Measurements from ENCODE around the gene PLXNB3. TPM values are rescaled to one million over a fixed set of nuclear protein-coding genes. Genes with fewer than 3 reads are reported as not detected.

Gene PLXNB3
- total and polyA plus RNA-seq, 4 donors, result 0.11 to 0.69 (median 0.46) TPM

DNA sequence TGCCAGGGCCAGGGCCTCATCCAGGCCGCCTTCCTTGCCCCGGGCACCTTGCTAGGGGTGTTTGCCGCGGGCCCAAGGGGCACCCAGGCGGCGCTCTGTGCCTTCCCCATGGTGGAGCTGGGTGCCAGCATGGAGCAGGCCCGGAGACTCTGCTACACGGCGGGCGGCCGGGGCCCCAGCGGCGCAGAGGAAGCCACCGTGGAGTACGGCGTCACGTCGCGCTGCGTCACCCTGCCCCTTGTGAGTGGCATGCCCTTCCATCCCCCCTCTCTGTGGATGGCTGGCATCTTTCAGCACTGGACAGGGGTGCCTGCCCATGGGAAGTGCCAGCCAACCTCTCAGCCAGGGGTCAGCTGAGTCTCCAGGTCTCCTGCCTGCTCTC, 3.6 kb downstream of the PLXNB3 start:
- Histone ChIP-seq H3K4me1 (ENCODE audit: control insufficient read depth in 4 of 4, insufficient read depth in 4 of 4, low read length in 3 of 4) (peaks cover 0 to 7% (median 0%) of the 10 kb centered on the region in 4 donors), H3K4me3 (ENCODE audit: low read depth in 1 of 3, low read length in 3 of 3) (no peak overlapping the region), H3K9me3 (ENCODE audit: control insufficient read depth in 4 of 4, low read length in 3 of 4) (no peaks in the 10 kb centered on the region), H3K27ac (ENCODE audit: low read depth in 1 of 2, low read length in 2 of 2) (no peak overlapping the region), H3K36me3 (ENCODE audit: control insufficient read depth in 4 of 4, insufficient read depth in 3 of 4, low read depth in 1 of 4, low read length in 3 of 4) (no peaks in the 10 kb centered on the region), H3K27me3 (ENCODE audit: control insufficient read depth in 4 of 4, insufficient read depth in 4 of 4, low read length in 3 of 4) (no peaks in the 10 kb centered on the region), H3K9ac (ENCODE audit: low read depth in 1 of 2, low read length in 2 of 2) (no peak overlapping the region)
- no peak for TF ChIP-seq FOXA1 (IDR thresholded peaks at IDR 0.05)
- TF ChIP-seq RAD21 (IDR thresholded peaks at IDR 0.05), result no peak
- TF ChIP-seq, protein P1, sequence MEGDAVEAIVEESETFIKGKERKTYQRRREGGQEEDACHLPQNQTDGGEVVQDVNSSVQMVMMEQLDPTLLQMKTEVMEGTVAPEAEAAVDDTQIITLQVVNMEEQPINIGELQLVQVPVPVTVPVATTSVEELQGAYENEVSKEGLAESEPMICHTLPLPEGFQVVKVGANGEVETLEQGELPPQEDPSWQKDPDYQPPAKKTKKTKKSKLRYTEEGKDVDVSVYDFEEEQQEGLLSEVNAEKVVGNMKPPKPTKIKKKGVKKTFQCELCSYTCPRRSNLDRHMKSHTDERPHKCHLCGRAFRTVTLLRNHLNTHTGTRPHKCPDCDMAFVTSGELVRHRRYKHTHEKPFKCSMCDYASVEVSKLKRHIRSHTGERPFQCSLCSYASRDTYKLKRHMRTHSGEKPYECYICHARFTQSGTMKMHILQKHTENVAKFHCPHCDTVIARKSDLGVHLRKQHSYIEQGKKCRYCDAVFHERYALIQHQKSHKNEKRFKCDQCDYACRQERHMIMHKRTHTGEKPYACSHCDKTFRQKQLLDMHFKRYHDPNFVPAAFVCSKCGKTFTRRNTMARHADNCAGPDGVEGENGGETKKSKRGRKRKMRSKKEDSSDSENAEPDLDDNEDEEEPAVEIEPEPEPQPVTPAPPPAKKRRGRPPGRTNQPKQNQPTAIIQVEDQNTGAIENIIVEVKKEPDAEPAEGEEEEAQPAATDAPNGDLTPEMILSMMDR (IDR thresholded peaks at IDR 0.05; ENCODE audit: low read depth, low read length, missing input control), result no peak
- TF ChIP-seq, protein P2, sequence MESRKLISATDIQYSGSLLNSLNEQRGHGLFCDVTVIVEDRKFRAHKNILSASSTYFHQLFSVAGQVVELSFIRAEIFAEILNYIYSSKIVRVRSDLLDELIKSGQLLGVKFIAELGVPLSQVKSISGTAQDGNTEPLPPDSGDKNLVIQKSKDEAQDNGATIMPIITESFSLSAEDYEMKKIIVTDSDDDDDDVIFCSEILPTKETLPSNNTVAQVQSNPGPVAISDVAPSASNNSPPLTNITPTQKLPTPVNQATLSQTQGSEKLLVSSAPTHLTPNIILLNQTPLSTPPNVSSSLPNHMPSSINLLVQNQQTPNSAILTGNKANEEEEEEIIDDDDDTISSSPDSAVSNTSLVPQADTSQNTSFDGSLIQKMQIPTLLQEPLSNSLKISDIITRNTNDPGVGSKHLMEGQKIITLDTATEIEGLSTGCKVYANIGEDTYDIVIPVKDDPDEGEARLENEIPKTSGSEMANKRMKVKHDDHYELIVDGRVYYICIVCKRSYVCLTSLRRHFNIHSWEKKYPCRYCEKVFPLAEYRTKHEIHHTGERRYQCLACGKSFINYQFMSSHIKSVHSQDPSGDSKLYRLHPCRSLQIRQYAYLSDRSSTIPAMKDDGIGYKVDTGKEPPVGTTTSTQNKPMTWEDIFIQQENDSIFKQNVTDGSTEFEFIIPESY (IDR thresholded peaks at IDR 0.05), result no peak
- TF ChIP-seq GABPA (IDR thresholded peaks at IDR 0.05 in 1 of 2, conservative IDR thresholded peaks at IDR 0.05 in 1 of 2), result no peak
- TF ChIP-seq SP1 (IDR thresholded peaks at IDR 0.05), result no peak
- TF ChIP-seq JUND (IDR thresholded peaks at IDR 0.05), result no peak
- no peak for TF ChIP-seq HNF4A (conservative IDR thresholded peaks at IDR 0.05)
- no peak for DNase-seq (ENCODE audit: low spot score)
- WGBS, result 94% methylated on average over 20 of the region's 20 CpGs

DNA sequence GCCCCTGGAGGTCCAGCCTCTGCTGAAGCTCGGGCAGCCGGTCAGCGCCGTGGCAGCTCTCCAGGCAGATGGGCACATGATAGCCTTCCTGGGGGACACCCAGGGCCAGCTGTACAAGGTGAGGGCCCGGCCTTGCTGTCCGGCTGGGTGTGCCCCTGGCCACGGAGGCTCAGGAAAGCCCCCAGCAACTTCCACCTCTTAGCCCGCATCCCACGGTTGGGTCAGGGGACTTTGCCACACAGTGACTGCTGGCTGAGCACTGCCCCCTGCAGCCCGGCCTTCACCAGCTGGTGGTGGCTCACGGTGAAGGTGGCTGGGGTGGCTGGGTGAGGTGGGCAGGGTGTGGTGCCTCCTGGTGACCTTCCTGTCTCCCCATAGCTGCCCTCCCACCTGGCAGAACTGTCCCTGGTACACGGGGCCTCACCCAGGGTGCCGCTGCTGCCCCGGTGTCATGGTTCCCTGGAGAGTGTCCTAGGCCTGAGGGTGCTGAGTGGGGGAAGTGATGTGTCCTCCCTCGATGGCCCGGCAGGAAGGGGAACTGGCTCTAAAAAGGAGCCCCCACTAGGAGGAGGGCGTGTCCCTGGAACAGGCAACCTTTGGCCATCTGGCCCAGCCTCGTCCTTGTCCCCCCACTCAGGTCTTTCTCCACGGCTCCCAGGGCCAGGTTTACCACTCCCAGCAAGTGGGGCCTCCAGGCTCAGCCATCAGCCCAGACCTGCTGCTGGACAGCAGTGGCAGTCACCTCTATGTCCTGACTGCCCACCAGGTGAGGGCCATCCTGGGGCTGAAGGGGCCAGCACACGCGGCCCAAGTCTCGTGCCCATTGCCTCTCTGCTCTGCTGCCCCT, 4.5 kb downstream of the PLXNB3 start:
- Histone ChIP-seq H3K36me3 (ENCODE audit: control insufficient read depth in 4 of 4, insufficient read depth in 3 of 4, low read depth in 1 of 4, low read length in 3 of 4) (no peaks in the 10 kb centered on the region), H3K27me3 (ENCODE audit: control insufficient read depth in 4 of 4, insufficient read depth in 4 of 4, low read length in 3 of 4) (no peaks in the 10 kb centered on the region), H3K4me1 (ENCODE audit: control insufficient read depth in 4 of 4, insufficient read depth in 4 of 4, low read length in 3 of 4) (peaks cover 0 to 7% (median 0%) of the 10 kb centered on the region in 4 donors), H3K4me3 (ENCODE audit: low read depth in 1 of 3, low read length in 3 of 3) (no peak overlapping the region), H3K9ac (ENCODE audit: low read depth in 1 of 2, low read length in 2 of 2) (no peak overlapping the region), H3K9me3 (ENCODE audit: control insufficient read depth in 4 of 4, low read length in 3 of 4) (no peaks in the 10 kb centered on the region), H3K27ac (ENCODE audit: low read depth in 1 of 2, low read length in 2 of 2) (no peak overlapping the region)
- 82% methylated on average over 22 of the region's 22 CpGs for WGBS
- no peak for TF ChIP-seq NR2F2 (IDR thresholded peaks at IDR 0.05)
- no peak for TF ChIP-seq JUND (IDR thresholded peaks at IDR 0.05)
- TF ChIP-seq, protein P2 (IDR thresholded peaks at IDR 0.05), result no peak
- no peak for DNase-seq (ENCODE audit: low spot score)
